Vagina (tissue), 2 donors: ENCODE results near the gene CCNA1. TPM values are rescaled to one million over a fixed set of nuclear protein-coding genes. Genes with fewer than 3 reads are reported as not detected.

Source experiments
- DNase-seq, 2 donors: peaks; one replicate each; pipeline ENCODE4 v3.0.0-alpha.2; 2017; ENCODE audit errors: extremely low spot score in 2 of 2
- H3K27ac ChIP-seq: fragments of 200-600 bp; sonication (generic); one replicate; pipeline ENCODE4 v1.5.1; 2019
- H3K27me3 ChIP-seq: fragments of 200-600 bp; sonication (generic); one replicate; pipeline ENCODE4 v1.5.1; 2019
- H3K36me3 ChIP-seq, 2 donors: fragments of 200-600 bp; sonication (generic); one replicate each; pipeline ENCODE4 v1.5.1; 2017 to 2019
- H3K4me1 ChIP-seq: fragments of 200-600 bp; sonication (generic); one replicate; pipeline ENCODE4 v1.5.1; 2019
- H3K4me3 ChIP-seq, 2 donors: fragments of 200-600 bp; sonication (generic); 1 replicate in 1 of 2; 2 replicates in 1 of 2; pipeline ENCODE4 v1.5.1; 2016 to 2019
- H3K9me3 ChIP-seq: fragments of 200-600 bp; sonication (generic); one replicate; pipeline ENCODE4 v1.5.1; 2019
- CTCF ChIP-seq, 3 experiments: fragments of 450-650 bp in 2 of 3; fragments of 200-600 bp in 1 of 3; sonication (generic) in 1 of 3; IDR thresholded peaks; one replicate each; pipeline ENCODE4 v1.5.1; 2017 to 2019; ENCODE audit warnings: antibody characterized with exemption in 3 of 3, mild to moderate bottlenecking in 2 of 3, moderate library complexity in 2 of 3
- POLR2A ChIP-seq, 2 donors: fragments of 450-650 bp; IDR thresholded peaks; one replicate each; pipeline ENCODE4 v1.6.1; 2017; ENCODE audit warnings: antibody characterized with exemption in 2 of 2, mild to moderate bottlenecking in 2 of 2, moderate library complexity in 2 of 2
- POLR2AphosphoS5 ChIP-seq, 2 donors: sonication (generic); formaldehyde crosslinking; IDR thresholded peaks; one replicate each; pipeline ENCODE4 v1.9.0; 2017; ENCODE audit warnings: antibody characterized with exemption in 2 of 2, mild to moderate bottlenecking in 2 of 2, low read depth in 1 of 2; ENCODE audit not compliant: insufficient read depth in 1 of 2
- intact Hi-C: fragments of 100-400 bp; cut with DNase I; formaldehyde crosslinking; loops from one replicate; pipeline ENCODE4 v1.15.1; 2023
- total RNA-seq: library from RNA; depleted of rRNA; stranded (reverse); fragments of >200 nt; gene quantifications from one replicate; pipeline ENCODE4 v1.2.3, GENCODE V29; 2016

The CCNA1 gene
- total RNA-seq, 1 donor from 2014 or later: not detected

- no peaks in the 10 kb centered on the region for H3K27me3 ChIP-seq
- no peak overlapping the region for H3K27ac ChIP-seq
- H3K4me3 ChIP-seq: no peak overlapping the region
- H3K36me3 ChIP-seq: no peaks in the 10 kb centered on the region
- no peaks in the 10 kb centered on the region for H3K4me1 ChIP-seq
- no peaks in the 10 kb centered on the region for H3K9me3 ChIP-seq
- intact Hi-C loops: no loop called here
- no peak for DNase-seq
- no peak for TF ChIP-seq CTCF (IDR thresholded peaks at IDR 0.05)
- no peak for TF ChIP-seq POLR2A (IDR thresholded peaks at IDR 0.05)
- TF ChIP-seq POLR2AphosphoS5 (IDR thresholded peaks at IDR 0.05; ENCODE audit: insufficient read depth in 1 of 2, low read depth in 1 of 2): no peak
Observed at GRCh38 chr13:36438594-36439483, 6.5 kb downstream of the CCNA1 start.

- no peaks in the 10 kb centered on the region for H3K9me3 ChIP-seq
- intact Hi-C loops: no loop called here
- H3K36me3 ChIP-seq: no peaks in the 10 kb centered on the region
- H3K4me3 ChIP-seq: no peak overlapping the region
- H3K27me3 ChIP-seq: no peaks in the 10 kb centered on the region
- H3K27ac ChIP-seq: no peak overlapping the region
- no peak for TF ChIP-seq CTCF (IDR thresholded peaks at IDR 0.05)
- no peak for TF ChIP-seq POLR2A (IDR thresholded peaks at IDR 0.05)
- no peak for TF ChIP-seq POLR2AphosphoS5 (IDR thresholded peaks at IDR 0.05; ENCODE audit: insufficient read depth in 1 of 2, low read depth in 1 of 2)
- no peaks in the 10 kb centered on the region for H3K4me1 ChIP-seq
- no peak for DNase-seq
Observed at GRCh38 chr13:36445278-36445677, 13.0 kb downstream of the CCNA1 start.

- intact Hi-C loops: no loop called here
- Histone ChIP-seq H3K36me3 (no peaks in the 10 kb centered on the region), H3K4me1 (no peaks in the 10 kb centered on the region), H3K4me3 (no peak overlapping the region), H3K9me3 (no peaks in the 10 kb centered on the region), H3K27me3 (no peaks in the 10 kb centered on the region), H3K27ac (no peak overlapping the region)
- DNase-seq: no peak
- TF ChIP-seq POLR2AphosphoS5 (IDR thresholded peaks at IDR 0.05; ENCODE audit: insufficient read depth in 1 of 2, low read depth in 1 of 2) (no peak), CTCF (IDR thresholded peaks at IDR 0.05) (no peak), POLR2A (IDR thresholded peaks at IDR 0.05) (no peak)
Observed at GRCh38 chr13:36445891-36446351, 13.6 kb downstream of the CCNA1 start.

GRCh38 chr13:36447501-36447900 lies 15.2 kb downstream of the CCNA1 start:
- H3K27me3 ChIP-seq: no peaks in the 10 kb centered on the region
- no peaks in the 10 kb centered on the region for H3K4me1 ChIP-seq
- H3K9me3 ChIP-seq: no peaks in the 10 kb centered on the region
- intact Hi-C loops: no loop called here
- H3K4me3 ChIP-seq: no peak overlapping the region
- H3K27ac ChIP-seq: no peak overlapping the region
- no peak for TF ChIP-seq POLR2AphosphoS5 (IDR thresholded peaks at IDR 0.05; ENCODE audit: insufficient read depth in 1 of 2, low read depth in 1 of 2)
- no peak for TF ChIP-seq POLR2A (IDR thresholded peaks at IDR 0.05)
- TF ChIP-seq CTCF (IDR thresholded peaks at IDR 0.05): no peak
- no peaks in the 10 kb centered on the region for H3K36me3 ChIP-seq
- DNase-seq: no peak

GRCh38 chr13:36450534-36450933 lies 18.2 kb downstream of the CCNA1 start:
- DNase-seq: no peak
- Histone ChIP-seq H3K4me3 (no peak overlapping the region), H3K27ac (no peak overlapping the region), H3K36me3 (no peaks in the 10 kb centered on the region), H3K27me3 (no peaks in the 10 kb centered on the region), H3K4me1 (no peaks in the 10 kb centered on the region), H3K9me3 (no peaks in the 10 kb centered on the region)
- TF ChIP-seq POLR2A (IDR thresholded peaks at IDR 0.05) (no peak), CTCF (IDR thresholded peaks at IDR 0.05) (no peak), POLR2AphosphoS5 (IDR thresholded peaks at IDR 0.05; ENCODE audit: insufficient read depth in 1 of 2, low read depth in 1 of 2) (no peak)
- intact Hi-C loops: no loop called here
